ENCODE data around the gene ABTB2. TPM values are rescaled to one million over a fixed set of nuclear protein-coding genes. Genes with fewer than 3 reads are reported as not detected.
"Not testable (repeated sequence)": the region's sequence is repeated elsewhere in the genome, so short reads cannot be mapped to it uniquely, and the experiment has no call there.

The ABTB2 gene
- total RNA-seq, 1 donor from 2014 or later: 3.2 TPM

GRCh38 chr11:34181251-34181650, 176.6 kb downstream of the ABTB2 start:
- TF ChIP-seq, protein P1, sequence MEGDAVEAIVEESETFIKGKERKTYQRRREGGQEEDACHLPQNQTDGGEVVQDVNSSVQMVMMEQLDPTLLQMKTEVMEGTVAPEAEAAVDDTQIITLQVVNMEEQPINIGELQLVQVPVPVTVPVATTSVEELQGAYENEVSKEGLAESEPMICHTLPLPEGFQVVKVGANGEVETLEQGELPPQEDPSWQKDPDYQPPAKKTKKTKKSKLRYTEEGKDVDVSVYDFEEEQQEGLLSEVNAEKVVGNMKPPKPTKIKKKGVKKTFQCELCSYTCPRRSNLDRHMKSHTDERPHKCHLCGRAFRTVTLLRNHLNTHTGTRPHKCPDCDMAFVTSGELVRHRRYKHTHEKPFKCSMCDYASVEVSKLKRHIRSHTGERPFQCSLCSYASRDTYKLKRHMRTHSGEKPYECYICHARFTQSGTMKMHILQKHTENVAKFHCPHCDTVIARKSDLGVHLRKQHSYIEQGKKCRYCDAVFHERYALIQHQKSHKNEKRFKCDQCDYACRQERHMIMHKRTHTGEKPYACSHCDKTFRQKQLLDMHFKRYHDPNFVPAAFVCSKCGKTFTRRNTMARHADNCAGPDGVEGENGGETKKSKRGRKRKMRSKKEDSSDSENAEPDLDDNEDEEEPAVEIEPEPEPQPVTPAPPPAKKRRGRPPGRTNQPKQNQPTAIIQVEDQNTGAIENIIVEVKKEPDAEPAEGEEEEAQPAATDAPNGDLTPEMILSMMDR (IDR thresholded peaks at IDR 0.05): no peak
- Histone ChIP-seq H3K4me1 (no peaks in the 10 kb centered on the region), H3K9me3 (no peaks in the 10 kb centered on the region), H3K4me3 (no peak overlapping the region), H3K36me3 (no peaks in the 10 kb centered on the region), H3K27ac (no peak overlapping the region), H3K27me3 (no peaks in the 10 kb centered on the region)
- ATAC-seq (no peak), DNase-seq (no peak)
- intact Hi-C loops (cut with DNase I): no loop called here

- intact Hi-C loops (cut with DNase I); H3K36me3 ChIP-seq; H3K4me1 ChIP-seq; H3K4me3 ChIP-seq; H3K9me3 ChIP-seq; H3K27ac ChIP-seq; ATAC-seq; H3K27me3 ChIP-seq; DNase-seq: not testable (repeated sequence)
Observed at GRCh38 chr11:34180814-34181165, 177.0 kb downstream of the ABTB2 start.

- intact Hi-C loops (cut with DNase I): no loop called here
- Histone ChIP-seq H3K4me1 (no peaks in the 10 kb centered on the region), H3K4me3 (no peak overlapping the region), H3K27ac (no peak overlapping the region), H3K27me3 (no peaks in the 10 kb centered on the region), H3K36me3 (no peaks in the 10 kb centered on the region), H3K9me3 (no peaks in the 10 kb centered on the region)
- TF ChIP-seq, protein P1 (IDR thresholded peaks at IDR 0.05): no peak
- ATAC-seq (no peak), DNase-seq (no peak)
Observed at GRCh38 chr11:34180040-34180813, 177.6 kb downstream of the ABTB2 start.

DNA sequence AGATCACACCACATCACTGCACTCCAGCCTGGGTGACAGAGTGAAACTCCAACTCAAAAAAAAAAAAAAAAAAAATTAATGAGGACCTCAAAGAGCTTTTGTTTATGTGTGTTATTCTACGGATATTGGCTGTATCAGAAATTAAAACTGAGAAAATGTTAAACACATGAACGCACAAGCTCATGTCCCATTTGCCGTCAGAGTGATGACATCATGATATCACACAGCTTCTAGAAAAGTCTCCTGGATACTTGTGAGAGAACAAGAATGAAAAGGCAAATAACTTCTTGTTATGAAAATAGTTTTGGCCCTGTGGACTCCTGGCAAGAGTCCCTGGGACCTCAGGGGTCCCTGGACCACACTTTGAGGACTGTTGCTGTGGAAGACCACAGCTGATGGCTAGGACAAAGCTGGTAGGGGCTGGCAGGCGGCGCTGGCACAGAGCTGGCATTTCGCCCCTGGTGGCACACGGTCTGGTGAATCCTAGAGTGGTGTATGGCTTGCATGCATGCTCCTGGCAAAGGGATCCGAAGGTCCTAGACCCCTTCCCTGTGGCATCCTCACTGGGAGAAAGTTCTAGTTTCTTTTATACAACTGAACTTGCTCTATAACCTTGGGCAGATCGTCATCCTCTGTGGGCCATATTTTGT, 178.7 kb downstream of the ABTB2 start:
- no peaks in the 10 kb centered on the region for H3K36me3 ChIP-seq
- intact Hi-C loops (cut with DNase I): loop anchor here (10.0 kb wide), 1 partner anchor 316 kb away; no protein-coding TSS in a partner anchor
- TF ChIP-seq, protein P1 (IDR thresholded peaks at IDR 0.05): no peak
- no peaks in the 10 kb centered on the region for H3K9me3 ChIP-seq
- DNase-seq (no peak), ATAC-seq (no peak)
- H3K4me1 ChIP-seq: peaks cover 6% of the 10 kb centered on the region
- H3K27me3 ChIP-seq: no peaks in the 10 kb centered on the region
- no peak overlapping the region for H3K27ac ChIP-seq
- no peak overlapping the region for H3K4me3 ChIP-seq

- no peaks in the 10 kb centered on the region for H3K36me3 ChIP-seq
- peaks cover 7% of the 10 kb centered on the region for H3K4me1 ChIP-seq
- TF ChIP-seq, protein P1 (IDR thresholded peaks at IDR 0.05): no peak
- intact Hi-C loops (cut with DNase I): loop anchor here (10.0 kb wide), 1 partner anchor 316 kb away; no protein-coding TSS in a partner anchor
- H3K27me3 ChIP-seq: no peaks in the 10 kb centered on the region
- ATAC-seq (no peak), DNase-seq (no peak)
- H3K4me3 ChIP-seq: no peak overlapping the region
- H3K27ac ChIP-seq: no peak overlapping the region
- no peaks in the 10 kb centered on the region for H3K9me3 ChIP-seq
Observed at GRCh38 chr11:34178209-34178821, 179.5 kb downstream of the ABTB2 start.

- no peak for ATAC-seq
- DNase-seq: no peak
- Histone ChIP-seq H3K27ac (no peak overlapping the region), H3K9me3 (no peaks in the 10 kb centered on the region), H3K4me1 (peaks cover 7% of the 10 kb centered on the region), H3K36me3 (no peaks in the 10 kb centered on the region), H3K4me3 (no peak overlapping the region), H3K27me3 (no peaks in the 10 kb centered on the region)
- TF ChIP-seq, protein P1 (IDR thresholded peaks at IDR 0.05): no peak
- intact Hi-C loops (cut with DNase I): loop anchor here (10.0 kb wide), 1 partner anchor 318 kb away; no protein-coding TSS in a partner anchor
Observed at GRCh38 chr11:34176751-34177209, 181.0 kb downstream of the ABTB2 start.
